HG02798 (cell line): ENCODE measurements around the gene COL17A1.

Source experiments
- ATAC-seq: cut with Tn5 transposase; IDR thresholded peaks from one replicate; pipeline ENCODE4 v1.9.1; 2021; ENCODE audit warnings: mild to moderate bottlenecking; ENCODE audit not compliant: unreplicated experiment, poor library complexity

The COL17A1 gene

GRCh38 chr10:104099269-104099668, 13.6 kb upstream of the COL17A1 start:
- ATAC-seq: no peak

GRCh38 chr10:104098358-104098925, 12.8 kb upstream of the COL17A1 start:
- ATAC-seq: no peak

- ATAC-seq: no peak
Observed at GRCh38 chr10:104096692-104097091, 11.0 kb upstream of the COL17A1 start.

- ATAC-seq: no peak
Observed at GRCh38 chr10:104092749-104093148, 7.1 kb upstream of the COL17A1 start.

- ATAC-seq: no peak
Observed at GRCh38 chr10:104090611-104091010, 4.9 kb upstream of the COL17A1 start.

GRCh38 chr10:104089621-104090020, 3.9 kb upstream of the COL17A1 start:
- ATAC-seq: no peak

- ATAC-seq: no peak
Observed at GRCh38 chr10:104088239-104088638, 2.6 kb upstream of the COL17A1 start.

- ATAC-seq: no peak
Observed at GRCh38 chr10:104084482-104085142, 1.1 kb downstream of the COL17A1 start.

GRCh38 chr10:104081998-104082397, 3.7 kb downstream of the COL17A1 start:
- no peak for ATAC-seq

GRCh38 chr10:104080762-104081161, 4.9 kb downstream of the COL17A1 start:
- no peak for ATAC-seq

GRCh38 chr10:104077663-104078151, 8.0 kb downstream of the COL17A1 start:
- no peak for ATAC-seq

- no peak for ATAC-seq
Observed at GRCh38 chr10:104077247-104077646, 8.4 kb downstream of the COL17A1 start.

- ATAC-seq: no peak
Observed at GRCh38 chr10:104076743-104077160, 8.9 kb downstream of the COL17A1 start.

- no peak for ATAC-seq
Observed at GRCh38 chr10:104074505-104074904, 11.2 kb downstream of the COL17A1 start.

- no peak for ATAC-seq
Observed at GRCh38 chr10:104072786-104073185, 12.9 kb downstream of the COL17A1 start.

GRCh38 chr10:104069613-104070012, 16.1 kb downstream of the COL17A1 start:
- no peak for ATAC-seq

GRCh38 chr10:104067525-104067924, 18.2 kb downstream of the COL17A1 start:
- ATAC-seq: no peak

GRCh38 chr10:104066945-104067344, 18.7 kb downstream of the COL17A1 start:
- ATAC-seq: no peak

GRCh38 chr10:104065748-104066147, 19.9 kb downstream of the COL17A1 start:
- ATAC-seq: no peak

- ATAC-seq: no peak
Observed at GRCh38 chr10:104061196-104061595, 24.5 kb downstream of the COL17A1 start.

GRCh38 chr10:104059364-104059763, 26.3 kb downstream of the COL17A1 start:
- no peak for ATAC-seq

- no peak for ATAC-seq
Observed at GRCh38 chr10:104057717-104058116, 28.0 kb downstream of the COL17A1 start.
